Trophoblast cell (in vitro differentiated cells and primary cell): ENCODE measurements around the gene CRIP1.

Source experiments
- DNase-seq, 2 donors: peaks; one replicate each; pipeline ENCODE4 v3.0.0-alpha.2; 2016
- H2AFZ ChIP-seq: 2 replicates; pipeline ENCODE4 v1.6.1; 2013; ENCODE audit warnings: low read length, moderate library complexity, mild to moderate bottlenecking; ENCODE audit not compliant: insufficient read depth, poor library complexity
- H2AK5ac ChIP-seq: 2 replicates; pipeline ENCODE4 v1.6.1; 2013; ENCODE audit warnings: mild to moderate bottlenecking, low read length
- H2BK120ac ChIP-seq: 2 replicates; pipeline ENCODE4 v1.6.1; 2013; ENCODE audit warnings: low read length, mild to moderate bottlenecking, moderate library complexity; ENCODE audit not compliant: insufficient read depth, poor library complexity
- H2BK12ac ChIP-seq: 2 replicates; pipeline ENCODE4 v1.6.1; 2013; ENCODE audit warnings: mild to moderate bottlenecking, low read length, moderate library complexity
- H2BK5ac ChIP-seq: 2 replicates; pipeline ENCODE4 v1.6.1; 2013; ENCODE audit warnings: low read length, low read depth, moderate library complexity, mild to moderate bottlenecking; ENCODE audit not compliant: poor library complexity
- H3K14ac ChIP-seq: 2 replicates; pipeline ENCODE4 v1.6.1; 2013; ENCODE audit warnings: mild to moderate bottlenecking, low read length
- H3K18ac ChIP-seq: 2 replicates; pipeline ENCODE4 v1.6.1; 2013; ENCODE audit warnings: mild to moderate bottlenecking, low read length
- H3K23ac ChIP-seq: 2 replicates; pipeline ENCODE4 v1.6.1; 2013; ENCODE audit warnings: low read length
- H3K27ac ChIP-seq: 2 replicates; pipeline ENCODE4 v1.5.1; 2013; ENCODE audit warnings: low read depth, mild to moderate bottlenecking, inconsistent platforms, low read length, moderate library complexity
- H3K27me3 ChIP-seq: 2 replicates; pipeline ENCODE4 v1.6.1; 2013; ENCODE audit warnings: inconsistent platforms, mild to moderate bottlenecking, low read length, moderate library complexity; ENCODE audit not compliant: insufficient read depth
- H3K36me3 ChIP-seq, 2 experiments: 1 replicate in 1 of 2; 2 replicates in 1 of 2; pipeline ENCODE4 v1.6.1; 2013; ENCODE audit warnings: low read length in 2 of 2, mild to moderate bottlenecking in 2 of 2, moderate library complexity in 1 of 2; ENCODE audit not compliant: insufficient read depth in 2 of 2, control insufficient read depth in 1 of 2
- H3K4ac ChIP-seq: 2 replicates; pipeline ENCODE4 v1.6.1; 2013; ENCODE audit warnings: low read depth, mild to moderate bottlenecking, low read length, moderate library complexity
- H3K4me1 ChIP-seq, 2 experiments: 1 replicate in 1 of 2; 2 replicates in 1 of 2; pipeline ENCODE4 v1.6.1; 2013; ENCODE audit warnings: low read length in 2 of 2, mild to moderate bottlenecking in 2 of 2, moderate library complexity in 1 of 2; ENCODE audit not compliant: insufficient read depth in 2 of 2, control insufficient read depth in 1 of 2
- H3K4me2 ChIP-seq: 2 replicates; pipeline ENCODE4 v1.6.1; 2013; ENCODE audit warnings: inconsistent platforms, mild to moderate bottlenecking, low read length, moderate library complexity
- H3K4me3 ChIP-seq: 2 replicates; pipeline ENCODE4 v1.5.1; 2013; ENCODE audit warnings: mild to moderate bottlenecking, low read depth, low read length, inconsistent platforms
- H3K79me1 ChIP-seq: one replicate; pipeline ENCODE4 v1.6.1; 2013; ENCODE audit warnings: low read length
- H3K79me2 ChIP-seq: 2 replicates; pipeline ENCODE4 v1.6.1; 2013; ENCODE audit warnings: low read length, mild to moderate bottlenecking; ENCODE audit not compliant: control insufficient read depth, insufficient read depth, poor library complexity
- H3K9ac ChIP-seq: 2 replicates; pipeline ENCODE4 v1.6.1; 2013; ENCODE audit warnings: mild to moderate bottlenecking, low read length
- H3K9me3 ChIP-seq: 2 replicates; pipeline ENCODE4 v1.6.1; 2013; ENCODE audit warnings: low read depth, mild to moderate bottlenecking, control low read depth, inconsistent platforms, low read length; ENCODE audit not compliant: insufficient read depth
- H4K12ac ChIP-seq: 2 replicates; pipeline ENCODE4 v1.6.1; 2013; ENCODE audit warnings: low read depth, mild to moderate bottlenecking, low read length, moderate library complexity
- H4K8ac ChIP-seq: 2 replicates; pipeline ENCODE4 v1.6.1; 2013; ENCODE audit warnings: low read depth, mild to moderate bottlenecking, low read length, moderate library complexity
- H4K91ac ChIP-seq: one replicate; pipeline ENCODE4 v1.6.1; 2013; ENCODE audit warnings: low read depth, mild to moderate bottlenecking, low read length, moderate library complexity
- WGBS: extraction: QIAGEN DNeasy Blood & Tissue Kit; methylation state at CpG from one replicate; pipeline ENCODE4 v1.1.7; 2013; ENCODE audit warnings: missing lambda C conversion rate; ENCODE audit not compliant: insufficient read length, insufficient coverage; ENCODE audit errors: extremely low coverage; 5-methylcytosine and 5-hydroxymethylcytosine counted together

Gene CRIP1

DNA sequence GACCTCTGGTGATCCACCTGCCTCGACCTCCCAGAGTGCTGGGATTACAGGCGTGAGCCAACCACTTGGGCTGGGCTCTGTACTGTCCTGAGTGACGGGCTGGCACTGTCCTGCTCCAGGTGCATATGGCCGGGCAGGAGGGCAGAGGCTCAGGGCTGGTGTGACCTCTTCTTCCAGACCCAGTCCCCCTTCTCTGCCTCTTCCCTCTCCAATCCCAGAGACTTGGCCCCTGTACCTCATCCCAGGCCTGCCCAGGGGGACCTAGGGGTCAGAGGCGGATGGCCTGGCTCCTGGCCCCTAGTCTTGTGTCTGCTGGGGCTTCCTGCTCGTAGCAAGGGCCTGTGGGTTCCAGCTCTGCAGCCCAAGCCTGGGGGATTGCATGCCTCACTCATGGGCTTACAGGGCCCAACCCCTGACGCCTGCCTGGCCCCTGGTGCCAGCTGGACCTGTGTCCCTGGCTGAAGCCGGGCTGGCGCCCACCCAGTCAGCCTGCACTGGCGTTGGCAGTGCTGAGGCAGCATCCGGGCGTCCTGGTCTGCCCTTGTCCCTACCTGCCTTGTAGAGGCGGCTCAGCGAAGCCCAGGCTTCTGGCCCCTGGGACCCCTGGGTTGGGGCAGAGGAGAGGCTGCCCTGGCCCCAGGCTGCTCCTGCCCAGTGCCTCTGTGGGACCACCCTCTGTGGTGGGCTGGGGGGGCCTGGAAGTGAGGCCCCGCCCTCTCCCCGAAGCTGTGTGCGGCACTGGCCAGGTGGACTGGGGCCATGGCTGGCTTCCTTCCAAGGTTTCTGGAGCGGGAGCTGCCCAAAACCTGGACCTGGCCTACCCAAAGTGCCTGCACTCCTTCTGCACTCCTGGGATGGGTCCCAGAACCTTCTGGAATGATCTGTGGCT, 8.7 kb downstream of the CRIP1 start:
- Histone ChIP-seq H4K8ac (no peak overlapping the region), H2AFZ (no peak overlapping the region), H3K27ac (no peak overlapping the region), H2AK5ac (no peak overlapping the region), H3K23ac (no peak overlapping the region), H2BK120ac (no peak overlapping the region), H2BK12ac (no peak overlapping the region), H3K9me3 (peaks cover 32% of the 10 kb centered on the region), H3K79me1 (peaks cover 3% of the 10 kb centered on the region), H3K9ac (no peak overlapping the region), H4K91ac (no peak overlapping the region), H3K18ac (no peak overlapping the region), H3K4me2 (no peak overlapping the region), H3K27me3 (no peaks in the 10 kb centered on the region), H4K12ac (no peak overlapping the region), H3K79me2 (no peaks in the 10 kb centered on the region), H3K4me3 (no peak overlapping the region), H3K4ac (no peak overlapping the region), H3K14ac (no peak overlapping the region), H3K36me3 (peaks cover 3 to 9% of the 10 kb centered on the region in 2 experiments), H3K4me1 (peaks cover 5 to 6% of the 10 kb centered on the region in 2 experiments), H2BK5ac (no peak overlapping the region)
- DNase-seq = no peak
- WGBS = no CpG with 5 or more reads among the region's 18 CpGs

DNA sequence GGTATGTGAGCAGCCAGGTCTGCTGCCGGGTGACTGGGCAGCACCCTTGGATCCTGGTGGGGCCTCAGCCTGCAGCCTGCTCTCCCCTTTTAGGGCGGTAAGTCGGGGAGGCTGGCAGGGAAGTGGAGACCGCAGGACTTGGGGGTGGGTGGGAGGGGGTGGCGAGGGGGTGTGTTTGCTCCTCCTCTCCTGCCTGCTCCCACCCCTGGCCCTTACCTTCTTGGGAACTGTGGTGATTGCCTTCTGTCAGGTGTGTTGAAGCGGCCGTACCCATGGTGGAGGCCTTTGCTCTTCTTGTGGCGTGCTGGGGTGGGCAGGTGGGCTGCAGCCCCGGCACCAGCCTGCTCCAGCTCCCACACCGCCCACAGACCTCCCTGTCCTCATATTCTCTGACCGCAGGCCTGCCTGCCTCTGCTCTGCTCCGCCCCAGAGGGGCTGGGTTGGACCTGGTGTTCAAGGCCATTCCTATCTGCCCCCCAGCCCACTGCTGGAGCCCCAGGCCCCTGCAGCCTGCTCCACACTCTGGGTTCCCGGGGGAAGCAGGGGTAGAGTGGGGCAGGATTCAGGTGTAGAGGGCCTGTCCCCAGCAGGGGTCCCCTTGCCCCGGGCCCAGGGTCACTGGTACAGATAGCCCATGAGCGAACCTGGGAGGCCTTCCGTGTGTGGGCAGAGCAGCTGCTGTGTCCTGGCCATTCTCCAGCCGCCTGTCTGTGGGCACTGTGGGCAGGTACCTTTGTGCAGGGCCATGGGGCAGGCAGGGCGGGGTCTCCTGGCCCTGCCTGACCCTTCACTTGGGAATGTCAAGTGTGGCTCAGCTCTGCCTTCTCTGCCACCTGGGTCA, 9.5 kb downstream of the CRIP1 start:
- Histone ChIP-seq H3K9ac (no peak overlapping the region), H3K79me1 (peaks cover 2% of the 10 kb centered on the region), H3K14ac (no peak overlapping the region), H2BK12ac (no peak overlapping the region), H3K4me3 (no peak overlapping the region), H3K36me3 (peaks cover 3 to 9% of the 10 kb centered on the region in 2 experiments), H3K27me3 (no peaks in the 10 kb centered on the region), H3K23ac (no peak overlapping the region), H2BK5ac (no peak overlapping the region), H4K91ac (no peak overlapping the region), H4K12ac (no peak overlapping the region), H2BK120ac (no peak overlapping the region), H3K4me1 (peaks cover 5 to 6% of the 10 kb centered on the region in 2 experiments), H3K79me2 (no peaks in the 10 kb centered on the region), H3K27ac (no peak overlapping the region), H3K9me3 (peaks cover 36% of the 10 kb centered on the region), H4K8ac (no peak overlapping the region), H3K18ac (no peak overlapping the region), H3K4ac (no peak overlapping the region), H2AK5ac (no peak overlapping the region), H3K4me2 (no peak overlapping the region), H2AFZ (no peak overlapping the region)
- peak in 1 of 2 donors; percentile 20 for DNase-seq
- WGBS = no CpG with 5 or more reads among the region's 18 CpGs

DNA sequence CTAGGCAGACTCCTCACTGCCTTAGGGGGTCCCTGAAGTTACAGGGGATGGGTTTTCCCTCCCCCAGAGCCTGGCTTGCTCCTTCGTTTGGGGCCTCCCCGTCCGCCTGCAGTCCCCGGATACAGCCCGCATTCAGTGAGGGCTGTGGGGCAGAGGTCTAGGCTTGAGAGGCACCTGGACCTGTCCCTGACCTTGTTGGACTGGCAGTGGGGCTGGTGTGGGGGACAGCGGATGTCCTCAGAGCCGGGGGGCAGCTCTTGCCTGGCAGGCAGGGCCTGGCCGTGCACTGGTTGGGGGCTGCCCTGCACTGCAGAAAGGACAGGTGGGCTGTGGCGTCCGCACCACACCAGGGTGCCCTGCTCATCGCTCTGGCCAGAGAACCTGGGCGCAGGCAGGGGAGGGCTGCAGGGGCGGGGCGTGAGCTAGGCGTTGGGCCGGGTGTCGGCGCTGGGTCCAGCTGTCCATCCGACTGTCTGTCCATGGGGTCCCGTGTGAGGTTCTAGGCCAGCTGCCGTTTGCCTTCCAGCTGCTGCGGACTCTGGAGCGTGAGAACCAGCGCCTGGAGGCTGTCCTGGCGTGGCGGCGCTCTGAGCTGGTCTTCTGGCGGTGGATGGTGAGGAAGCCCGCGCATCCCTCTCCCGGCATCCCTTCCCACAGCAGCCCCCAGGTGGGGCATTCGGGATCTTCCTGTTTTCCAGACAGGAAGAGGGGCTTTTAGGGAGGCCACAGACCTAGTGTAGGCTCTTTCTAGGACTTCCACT, 10.3 kb downstream of the CRIP1 start:
- H2BK120ac ChIP-seq = no peak overlapping the region
- H2AK5ac ChIP-seq = no peak overlapping the region
- H3K27ac ChIP-seq = no peak overlapping the region
- no peak overlapping the region for H3K4me3 ChIP-seq
- no peak overlapping the region for H4K12ac ChIP-seq
- peaks cover 3 to 9% of the 10 kb centered on the region in 2 experiments for H3K36me3 ChIP-seq
- no peak overlapping the region for H3K23ac ChIP-seq
- no peak overlapping the region for H3K18ac ChIP-seq
- peaks cover 36% of the 10 kb centered on the region for H3K9me3 ChIP-seq
- no peaks in the 10 kb centered on the region for H3K79me1 ChIP-seq
- H2BK12ac ChIP-seq = no peak overlapping the region
- no peak overlapping the region for H3K4ac ChIP-seq
- H3K27me3 ChIP-seq = no peaks in the 10 kb centered on the region
- H4K91ac ChIP-seq = no peak overlapping the region
- H3K4me2 ChIP-seq = no peak overlapping the region
- WGBS = no CpG with 5 or more reads among the region's 32 CpGs
- no peak overlapping the region for H3K9ac ChIP-seq
- peaks cover under 1 to 2% of the 10 kb centered on the region in 2 experiments for H3K4me1 ChIP-seq
- no peaks in the 10 kb centered on the region for H3K79me2 ChIP-seq
- H4K8ac ChIP-seq = no peak overlapping the region
- DNase-seq = peak in 1 of 2 donors; percentile 58
- no peak overlapping the region for H2BK5ac ChIP-seq
- H2AFZ ChIP-seq = no peak overlapping the region
- H3K14ac ChIP-seq = no peak overlapping the region
